ENCODE data around the gene CYB5B.

The CYB5B gene

GRCh38 chr16:69490707-69491324, 66.4 kb downstream of the CYB5B start:
- no peak for DNase-seq

- DNase-seq, result no peak
Measured at GRCh38 chr16:69494991-69495392, 70.6 kb downstream of the CYB5B start.

GRCh38 chr16:69495821-69496220, 71.4 kb downstream of the CYB5B start:
- DNase-seq, result no peak

GRCh38 chr16:69496376-69496775, 72.0 kb downstream of the CYB5B start:
- no peak for DNase-seq

GRCh38 chr16:69496896-69497295, 72.5 kb downstream of the CYB5B start:
- DNase-seq, result no peak

GRCh38 chr16:69497876-69498596, 73.6 kb downstream of the CYB5B start:
- DNase-seq, result no peak

- DNase-seq, result no peak
Measured at GRCh38 chr16:69498926-69499325, 74.5 kb downstream of the CYB5B start.

GRCh38 chr16:69499541-69500230, 75.3 kb downstream of the CYB5B start:
- no peak for DNase-seq

- DNase-seq, result no peak
Measured at GRCh38 chr16:69500496-69500895, 76.1 kb downstream of the CYB5B start.

GRCh38 chr16:69501956-69502745, 77.7 kb downstream of the CYB5B start:
- no peak for DNase-seq

- no peak for DNase-seq
Measured at GRCh38 chr16:69503244-69503643, 78.8 kb downstream of the CYB5B start.

- no peak for DNase-seq
Measured at GRCh38 chr16:69508033-69508755, 83.8 kb downstream of the CYB5B start.

- no peak for DNase-seq
Measured at GRCh38 chr16:69509125-69509524, 84.7 kb downstream of the CYB5B start.

- no peak for DNase-seq
Measured at GRCh38 chr16:69511651-69512050, 87.2 kb downstream of the CYB5B start.

GRCh38 chr16:69513180-69513966, 89.0 kb downstream of the CYB5B start:
- DNase-seq, result no peak

- no peak for DNase-seq
Measured at GRCh38 chr16:69514356-69514755, 89.9 kb downstream of the CYB5B start.
